Activated CD4-positive, alpha-beta T cell treated with anti-CD3 and anti-CD28 coated beads, Interleukin-2, amount 10 ng/mL, durations not matched to agents 7 days and 5 days (primary cell): ENCODE data around the gene ADAMTS18. TPM values are rescaled to one million over a fixed set of nuclear protein-coding genes. Genes with fewer than 3 reads are reported as not detected.

Source experiments
- CTCF ChIA-PET: fragments of 350-600 bp; sonication (Branson Sonifier 250); formaldehyde crosslinking; loops from one replicate; lab custom pipeline; 2021; ENCODE audit warnings: antibody characterized with exemption; lab: Charles Lee
- POLR2A ChIA-PET: fragments of 350-600 bp; sonication (Branson Sonifier 250); formaldehyde crosslinking; loops from one replicate; lab custom pipeline; 2021; ENCODE audit warnings: antibody characterized with exemption; lab: Charles Lee
- DNase-seq: peaks from one replicate; pipeline ENCODE4 v3.0.0-alpha.2; 2020
- H3K27ac Mint-ChIP-seq: one replicate; pipeline ENCODE4 v1.8.0; 2021; ENCODE audit warnings: mild to moderate bottlenecking, moderate library complexity, mixed read lengths
- H3K27me3 Mint-ChIP-seq: one replicate; pipeline ENCODE4 v1.8.0; 2021; ENCODE audit warnings: mixed read lengths
- H3K36me3 Mint-ChIP-seq: one replicate; pipeline ENCODE4 v1.8.0; 2021; ENCODE audit warnings: low read depth, mixed read lengths
- H3K4me1 Mint-ChIP-seq: one replicate; pipeline ENCODE4 v1.8.0; 2021; ENCODE audit warnings: mixed read lengths
- H3K4me3 Mint-ChIP-seq: one replicate; pipeline ENCODE4 v1.8.0; 2021; ENCODE audit warnings: mild to moderate bottlenecking, moderate library complexity, mixed read lengths
- H3K9me3 Mint-ChIP-seq: one replicate; pipeline ENCODE4 v1.8.0; 2021; ENCODE audit warnings: mixed read lengths
- total RNA-seq, 2 experiments: library from RNA; stranded (reverse); gene quantifications; one replicate each; pipeline ENCODE4 v1.2.3, GENCODE V29; 2021

Gene ADAMTS18
- total RNA-seq, 2 experiments from 2014 or later = not detected

- no peak overlapping the region for H3K4me3 Mint-ChIP-seq
- H3K36me3 Mint-ChIP-seq = no peaks in the 10 kb centered on the region
- no peak overlapping the region for H3K27ac Mint-ChIP-seq
- no peaks in the 10 kb centered on the region for H3K27me3 Mint-ChIP-seq
- H3K4me1 Mint-ChIP-seq = peaks cover 20% of the 10 kb centered on the region
- H3K9me3 Mint-ChIP-seq = peaks cover 5% of the 10 kb centered on the region
- ChIA-PET CTCF (no interaction called here), POLR2A (no interaction called here)
- no peak for DNase-seq
Measured at GRCh38 chr16:77328274-77328673, 106.6 kb downstream of the ADAMTS18 start.

- no peak overlapping the region for H3K4me3 Mint-ChIP-seq
- H3K9me3 Mint-ChIP-seq = peaks cover 5% of the 10 kb centered on the region
- CTCF ChIA-PET = no interaction called here
- no peak for DNase-seq
- POLR2A ChIA-PET = no interaction called here
- no peak overlapping the region for H3K27ac Mint-ChIP-seq
- no peaks in the 10 kb centered on the region for H3K36me3 Mint-ChIP-seq
- no peaks in the 10 kb centered on the region for H3K27me3 Mint-ChIP-seq
- H3K4me1 Mint-ChIP-seq = peaks cover 20% of the 10 kb centered on the region
Measured at GRCh38 chr16:77327717-77328116, 107.1 kb downstream of the ADAMTS18 start.

GRCh38 chr16:77324729-77325128, 110.1 kb downstream of the ADAMTS18 start:
- Mint-ChIP-seq H3K4me3 (no peak overlapping the region), H3K4me1 (peaks cover 11% of the 10 kb centered on the region), H3K27me3 (peaks cover 2% of the 10 kb centered on the region), H3K36me3 (no peaks in the 10 kb centered on the region), H3K9me3 (peaks cover 5% of the 10 kb centered on the region), H3K27ac (no peak overlapping the region)
- no peak for DNase-seq
- POLR2A ChIA-PET = interaction anchor here (0.7 kb wide), 1 partner anchor 17 kb away, joined by 4 read pairs; no protein-coding TSS in a partner anchor
- CTCF ChIA-PET = no interaction called here

GRCh38 chr16:77323695-77324094, 111.1 kb downstream of the ADAMTS18 start:
- Mint-ChIP-seq H3K4me3 (no peak overlapping the region), H3K36me3 (no peaks in the 10 kb centered on the region), H3K27ac (no peak overlapping the region), H3K27me3 (peaks cover 2% of the 10 kb centered on the region), H3K4me1 (peaks cover 11% of the 10 kb centered on the region), H3K9me3 (peaks cover 5% of the 10 kb centered on the region)
- no peak for DNase-seq
- ChIA-PET POLR2A (no interaction called here), CTCF (no interaction called here)

GRCh38 chr16:77322757-77323156, 112.1 kb downstream of the ADAMTS18 start:
- Mint-ChIP-seq H3K27ac (no peak overlapping the region), H3K4me3 (no peak overlapping the region), H3K4me1 (peaks cover 11% of the 10 kb centered on the region), H3K9me3 (peaks cover 5% of the 10 kb centered on the region), H3K36me3 (no peaks in the 10 kb centered on the region), H3K27me3 (peaks cover 2% of the 10 kb centered on the region)
- CTCF ChIA-PET = no interaction called here
- POLR2A ChIA-PET = no interaction called here
- no peak for DNase-seq

- POLR2A ChIA-PET = no interaction called here
- no peak overlapping the region for H3K4me3 Mint-ChIP-seq
- no peaks in the 10 kb centered on the region for H3K9me3 Mint-ChIP-seq
- no peak overlapping the region for H3K27ac Mint-ChIP-seq
- no peaks in the 10 kb centered on the region for H3K4me1 Mint-ChIP-seq
- H3K27me3 Mint-ChIP-seq = no peaks in the 10 kb centered on the region
- no peak for DNase-seq
- CTCF ChIA-PET = interaction anchor here (1.2 kb wide), 1 partner anchor 13 kb away, joined by 3 read pairs; no protein-coding TSS in a partner anchor
- no peaks in the 10 kb centered on the region for H3K36me3 Mint-ChIP-seq
Measured at GRCh38 chr16:77317059-77317458, 117.8 kb downstream of the ADAMTS18 start.

GRCh38 chr16:77310877-77311276, 124.0 kb downstream of the ADAMTS18 start:
- no peaks in the 10 kb centered on the region for H3K9me3 Mint-ChIP-seq
- peaks cover 6% of the 10 kb centered on the region for H3K4me1 Mint-ChIP-seq
- H3K27ac Mint-ChIP-seq = no peak overlapping the region
- ChIA-PET POLR2A (no interaction called here), CTCF (no interaction called here)
- no peaks in the 10 kb centered on the region for H3K27me3 Mint-ChIP-seq
- no peak overlapping the region for H3K4me3 Mint-ChIP-seq
- H3K36me3 Mint-ChIP-seq = no peaks in the 10 kb centered on the region
- no peak for DNase-seq

- H3K4me3 Mint-ChIP-seq = no peak overlapping the region
- CTCF ChIA-PET = no interaction called here
- no peak overlapping the region for H3K27ac Mint-ChIP-seq
Measured at GRCh38 chr16:77308163-77308561, 126.7 kb downstream of the ADAMTS18 start.

GRCh38 chr16:77307426-77308162, 127.2 kb downstream of the ADAMTS18 start:
- no peak overlapping the region for H3K27ac Mint-ChIP-seq
- DNase-seq = no peak
- POLR2A ChIA-PET = interaction anchor here (0.6 kb wide), 1 partner anchor 17 kb away, joined by 4 read pairs; no protein-coding TSS in a partner anchor
- H3K36me3 Mint-ChIP-seq = no peaks in the 10 kb centered on the region
- H3K27me3 Mint-ChIP-seq = no peaks in the 10 kb centered on the region
- CTCF ChIA-PET = interaction anchor here (1.3 kb wide), 1 partner anchor 11 kb away, joined by 5 read pairs; no protein-coding TSS in a partner anchor
- peaks cover 6% of the 10 kb centered on the region for H3K4me1 Mint-ChIP-seq
- H3K4me3 Mint-ChIP-seq = no peak overlapping the region
- no peaks in the 10 kb centered on the region for H3K9me3 Mint-ChIP-seq

More at GRCh38 chr16:77308163-77308561, 126.7 kb downstream of the ADAMTS18 start:
- Mint-ChIP-seq H3K4me1 (peaks cover 6% of the 10 kb centered on the region), H3K36me3 (no peaks in the 10 kb centered on the region), H3K27me3 (no peaks in the 10 kb centered on the region), H3K9me3 (no peaks in the 10 kb centered on the region)
- POLR2A ChIA-PET = no interaction called here
- DNase-seq = no peak

GRCh38 chr16:77306075-77306474, 128.8 kb downstream of the ADAMTS18 start:
- no peaks in the 10 kb centered on the region for H3K36me3 Mint-ChIP-seq
- H3K27me3 Mint-ChIP-seq = no peaks in the 10 kb centered on the region
- H3K4me1 Mint-ChIP-seq = peaks cover 6% of the 10 kb centered on the region
- no peak overlapping the region for H3K27ac Mint-ChIP-seq
- DNase-seq = no peak
- POLR2A ChIA-PET = no interaction called here
- no peak overlapping the region for H3K4me3 Mint-ChIP-seq
- CTCF ChIA-PET = interaction anchor here (1.3 to 1.8 kb wide), 2 partner anchors 9 to 12 kb away, joined by 3 to 5 read pairs; no protein-coding TSS in a partner anchor
- no peaks in the 10 kb centered on the region for H3K9me3 Mint-ChIP-seq

GRCh38 chr16:77304877-77305276, 130.0 kb downstream of the ADAMTS18 start:
- ChIA-PET CTCF (interaction anchor here (1.2 kb wide), 1 partner anchor 11 kb away, joined by 3 read pairs; no protein-coding TSS in a partner anchor), POLR2A (no interaction called here)
- Mint-ChIP-seq H3K4me3 (no peak overlapping the region), H3K27ac (no peak overlapping the region), H3K27me3 (no peaks in the 10 kb centered on the region), H3K36me3 (no peaks in the 10 kb centered on the region), H3K4me1 (peaks cover 6% of the 10 kb centered on the region), H3K9me3 (no peaks in the 10 kb centered on the region)
- no peak for DNase-seq

- Mint-ChIP-seq H3K27ac (no peak overlapping the region), H3K27me3 (no peaks in the 10 kb centered on the region), H3K4me1 (peaks cover 6% of the 10 kb centered on the region), H3K36me3 (no peaks in the 10 kb centered on the region), H3K4me3 (no peak overlapping the region), H3K9me3 (no peaks in the 10 kb centered on the region)
- POLR2A ChIA-PET = no interaction called here
- CTCF ChIA-PET = interaction anchor here (1.2 kb wide), 1 partner anchor 12 kb away, joined by 3 read pairs; no protein-coding TSS in a partner anchor
- no peak for DNase-seq
Measured at GRCh38 chr16:77304134-77304533, 130.7 kb downstream of the ADAMTS18 start.

GRCh38 chr16:77302674-77303073, 132.2 kb downstream of the ADAMTS18 start:
- no peak for DNase-seq
- POLR2A ChIA-PET = no interaction called here
- peaks cover 3% of the 10 kb centered on the region for H3K4me1 Mint-ChIP-seq

More at GRCh38 chr16:77302674-77303073, 132.2 kb downstream of the ADAMTS18 start:
- H3K9me3 Mint-ChIP-seq = no peaks in the 10 kb centered on the region
- no peak overlapping the region for H3K4me3 Mint-ChIP-seq
- H3K36me3 Mint-ChIP-seq = no peaks in the 10 kb centered on the region
- H3K27me3 Mint-ChIP-seq = no peaks in the 10 kb centered on the region
- H3K27ac Mint-ChIP-seq = no peak overlapping the region
- CTCF ChIA-PET = no interaction called here
